GM12874 (cell line): Measurements from ENCODE around the gene CNDP2.

Experiments
- TF ChIP-seq, protein P1 (sequence below): IDR thresholded peaks from 2 replicates; pipeline ENCODE4 v1.5.1; 2011; ENCODE audit warnings: low read depth, mild to moderate bottlenecking, control low read depth, low read length, moderate library complexity; ENCODE audit not compliant: insufficient read depth

CNDP2 gene

DNA sequence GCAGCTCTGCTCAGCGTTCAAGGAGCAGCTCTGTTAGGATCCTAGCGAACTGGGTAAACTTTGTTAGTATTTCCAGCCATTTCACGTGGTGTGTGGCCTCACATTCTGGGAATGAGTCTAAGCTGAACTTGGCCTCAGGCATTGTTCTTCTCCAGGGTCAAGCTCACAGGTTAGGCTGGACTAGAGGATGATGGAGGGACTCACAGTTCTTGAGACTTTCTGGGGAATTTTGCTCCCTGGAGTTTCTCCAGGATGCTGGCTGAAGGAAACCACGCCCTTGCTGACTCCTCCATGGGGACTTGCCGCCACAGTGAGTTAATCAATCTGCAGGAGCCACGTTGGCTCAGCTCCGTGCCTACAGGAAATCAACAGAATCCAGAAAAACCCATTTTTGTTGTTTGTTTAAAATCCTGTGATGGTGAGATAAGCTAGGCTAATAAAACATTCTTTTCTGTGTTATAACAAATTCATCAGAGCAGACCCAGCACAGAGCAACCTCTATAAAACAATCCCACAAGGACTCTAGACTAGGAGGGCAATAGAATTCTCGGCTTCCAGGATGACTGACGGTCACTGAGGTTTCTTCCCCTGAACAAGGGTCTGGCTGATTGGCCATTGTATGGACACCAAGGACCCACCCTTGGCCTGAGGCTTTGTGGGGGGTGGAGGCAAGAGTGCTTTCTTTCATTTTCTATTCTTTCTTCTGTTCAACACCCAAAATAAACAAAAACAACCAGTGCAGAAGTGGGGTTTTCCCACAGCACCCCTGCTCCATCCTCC lies 50.8 kb downstream of the CNDP2 start:
- TF ChIP-seq, protein P1, sequence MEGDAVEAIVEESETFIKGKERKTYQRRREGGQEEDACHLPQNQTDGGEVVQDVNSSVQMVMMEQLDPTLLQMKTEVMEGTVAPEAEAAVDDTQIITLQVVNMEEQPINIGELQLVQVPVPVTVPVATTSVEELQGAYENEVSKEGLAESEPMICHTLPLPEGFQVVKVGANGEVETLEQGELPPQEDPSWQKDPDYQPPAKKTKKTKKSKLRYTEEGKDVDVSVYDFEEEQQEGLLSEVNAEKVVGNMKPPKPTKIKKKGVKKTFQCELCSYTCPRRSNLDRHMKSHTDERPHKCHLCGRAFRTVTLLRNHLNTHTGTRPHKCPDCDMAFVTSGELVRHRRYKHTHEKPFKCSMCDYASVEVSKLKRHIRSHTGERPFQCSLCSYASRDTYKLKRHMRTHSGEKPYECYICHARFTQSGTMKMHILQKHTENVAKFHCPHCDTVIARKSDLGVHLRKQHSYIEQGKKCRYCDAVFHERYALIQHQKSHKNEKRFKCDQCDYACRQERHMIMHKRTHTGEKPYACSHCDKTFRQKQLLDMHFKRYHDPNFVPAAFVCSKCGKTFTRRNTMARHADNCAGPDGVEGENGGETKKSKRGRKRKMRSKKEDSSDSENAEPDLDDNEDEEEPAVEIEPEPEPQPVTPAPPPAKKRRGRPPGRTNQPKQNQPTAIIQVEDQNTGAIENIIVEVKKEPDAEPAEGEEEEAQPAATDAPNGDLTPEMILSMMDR = no peak

DNA sequence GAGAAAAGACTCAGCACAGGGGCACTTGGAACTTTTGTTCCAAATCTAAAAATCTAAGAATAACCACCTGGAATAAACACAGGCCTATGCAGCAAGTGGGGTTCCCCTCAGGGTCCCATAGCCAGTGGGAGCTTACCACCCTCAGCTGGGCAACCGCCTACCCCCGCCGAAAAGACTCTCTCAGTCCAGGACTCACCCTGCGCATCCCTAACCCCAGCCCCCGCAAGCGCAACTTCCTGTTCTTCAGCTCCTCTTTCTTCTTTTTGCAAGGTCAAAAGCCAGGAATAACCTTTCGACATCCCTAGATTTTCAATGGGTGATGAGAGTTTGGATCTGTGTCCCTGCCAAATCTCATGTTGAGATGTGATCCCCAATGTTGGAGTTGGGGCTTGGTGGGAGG lies 51.7 kb downstream of the CNDP2 start:
- TF ChIP-seq, protein P1 = no peak

DNA sequence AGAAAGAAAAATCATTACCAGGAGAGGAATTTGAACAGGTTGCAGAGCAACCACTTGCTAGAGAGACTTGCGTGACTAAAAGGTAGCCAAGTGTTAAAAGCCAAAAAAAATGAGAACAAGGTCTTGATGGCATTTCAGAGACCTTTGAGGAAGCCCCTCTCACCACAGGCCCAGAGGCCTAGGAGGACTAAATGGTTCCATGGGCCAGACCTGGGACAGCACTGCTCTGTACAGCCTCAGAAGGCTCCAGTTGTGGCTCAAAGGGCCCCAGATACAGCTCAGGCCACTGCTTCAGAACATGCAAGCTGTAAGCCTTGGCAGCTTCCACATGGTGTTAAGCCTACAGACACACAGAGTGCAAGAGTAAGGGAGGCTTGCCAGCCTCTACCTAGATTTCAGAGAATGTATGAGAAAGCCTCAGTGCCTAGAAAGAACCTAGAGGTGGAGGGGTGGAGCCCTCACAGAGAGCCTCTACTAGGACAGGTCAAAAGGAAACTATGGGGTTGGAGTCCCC lies 53.5 kb downstream of the CNDP2 start:
- TF ChIP-seq, protein P1 = no peak

DNA sequence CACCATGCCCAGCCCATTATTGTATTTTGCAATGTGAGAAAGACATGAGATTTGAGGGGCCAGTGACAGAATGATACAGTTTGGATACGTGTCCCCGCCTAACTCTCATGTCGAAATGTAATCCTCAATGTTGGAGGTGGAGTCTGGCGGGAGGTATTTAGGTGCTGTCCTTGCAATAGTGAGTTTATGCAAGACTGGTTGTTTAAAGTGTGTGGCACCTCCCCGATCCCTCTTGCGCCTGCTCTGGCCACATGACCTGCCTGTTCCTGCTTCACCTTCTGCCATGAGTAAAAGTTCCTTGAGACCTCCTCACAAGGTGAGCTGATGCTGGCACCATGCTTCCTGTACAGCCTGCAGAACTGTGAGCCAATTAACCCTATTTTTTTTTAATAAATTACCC lies 54.7 kb downstream of the CNDP2 start:
- TF ChIP-seq, protein P1 = no peak

DNA sequence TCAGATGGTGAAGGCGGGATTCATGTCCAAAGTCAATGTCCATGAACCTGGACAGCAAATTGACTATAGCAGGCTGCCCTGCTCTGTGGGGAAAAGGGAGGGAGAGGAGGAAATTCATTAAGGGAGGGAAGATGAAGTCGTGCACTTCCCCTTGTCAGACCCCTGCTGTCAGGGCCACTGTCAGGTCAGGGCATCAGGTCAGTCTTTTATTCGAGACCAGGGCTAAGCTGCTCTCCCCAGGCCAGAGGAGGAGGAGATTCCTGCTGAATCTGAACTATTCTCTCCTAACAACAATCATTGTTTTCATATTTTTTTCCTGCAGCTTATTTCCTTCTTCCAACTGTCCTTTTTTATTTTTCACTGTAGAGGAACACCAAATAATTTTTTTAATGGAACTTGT lies 55.3 kb downstream of the CNDP2 start:
- TF ChIP-seq, protein P1 = no peak

DNA sequence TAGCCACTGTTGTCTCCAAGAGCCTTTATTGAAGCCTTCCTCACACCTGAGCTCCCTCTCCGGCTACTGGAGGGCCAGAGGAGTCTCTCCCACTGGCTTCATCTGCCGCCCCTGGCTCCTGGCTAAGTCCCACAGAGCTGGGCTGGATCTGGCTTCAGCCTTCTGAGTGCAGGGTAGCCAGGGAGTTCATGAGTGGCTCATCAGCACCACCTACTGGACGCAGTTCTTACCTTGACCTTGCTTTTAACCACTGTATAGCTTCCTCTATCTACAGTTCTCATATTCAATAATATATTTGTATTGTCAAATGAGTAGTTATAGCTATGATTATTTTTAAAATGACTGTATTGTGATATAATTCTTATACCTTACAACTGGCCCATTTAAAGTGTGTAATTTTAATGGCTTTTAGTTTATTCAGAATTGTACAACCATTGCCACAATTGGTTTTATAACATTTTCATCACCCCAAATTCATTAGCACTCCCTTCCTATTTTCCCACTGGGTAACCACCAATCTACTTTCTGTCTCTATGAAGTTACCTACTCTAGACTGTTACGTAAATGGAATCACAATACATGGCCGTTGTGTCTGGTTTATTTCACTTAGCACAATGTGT lies 55.9 kb downstream of the CNDP2 start:
- TF ChIP-seq, protein P1 = peak; percentile 73

DNA sequence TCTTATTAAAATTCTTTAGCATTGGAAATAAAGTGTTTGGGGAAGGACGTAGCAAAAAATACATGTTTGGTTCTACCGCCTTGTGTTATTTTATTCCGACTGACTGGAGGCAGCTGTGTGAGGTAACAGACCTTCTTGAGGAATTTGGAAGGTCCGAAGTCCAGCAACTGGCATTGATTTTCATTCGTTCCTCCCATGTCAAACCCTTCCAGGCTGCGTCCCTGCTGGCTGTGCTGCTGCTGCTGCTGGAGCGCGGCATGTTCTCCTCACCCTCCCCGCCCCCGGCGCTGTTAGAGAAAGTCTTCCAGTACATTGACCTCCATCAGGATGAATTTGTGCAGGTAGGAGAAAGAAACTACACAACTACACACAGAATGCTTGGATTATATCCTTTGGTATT lies 60.0 kb downstream of the CNDP2 start:
- TF ChIP-seq, protein P1 = no peak
